Measurements from ENCODE around the gene GPC1.

DNA sequence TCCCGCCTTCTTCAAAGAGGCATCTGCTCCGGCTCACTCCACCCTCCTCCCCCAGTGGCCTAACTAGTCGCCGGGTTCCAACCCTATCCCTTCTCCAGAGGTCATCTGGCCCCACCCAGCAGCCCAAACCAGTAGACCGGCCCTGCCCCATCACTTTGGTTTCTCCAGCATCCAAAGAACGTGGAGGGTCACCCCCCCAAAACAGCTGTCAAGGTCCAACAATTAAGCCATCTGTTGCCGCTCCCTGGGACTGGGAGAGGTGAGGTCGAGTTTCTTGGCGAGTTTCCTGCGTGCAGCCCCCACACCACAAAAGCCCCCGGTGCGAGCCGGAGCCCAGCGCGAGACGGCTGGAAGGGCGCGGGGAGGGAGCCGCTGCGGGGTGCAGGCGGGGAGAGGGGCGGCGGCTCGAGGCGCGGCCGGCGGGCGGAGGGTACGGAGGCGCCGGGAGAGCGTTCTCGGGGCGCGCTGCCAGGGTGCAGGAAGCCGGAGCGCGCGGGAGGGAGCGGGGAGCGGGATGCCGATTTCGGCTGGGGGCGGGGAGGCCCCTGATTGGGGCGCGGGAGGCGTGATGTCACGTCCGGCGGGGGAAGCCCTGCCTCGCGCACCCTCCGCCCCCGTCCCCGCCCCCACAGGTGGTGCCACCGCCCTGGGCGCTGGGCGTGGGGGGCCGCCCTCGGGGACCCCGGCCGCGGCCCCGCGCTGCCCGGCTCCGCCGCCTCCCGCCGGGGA lies 571 bp upstream of the GPC1 start:
- no peak for TF ChIP-seq PAX5 (IDR thresholded peaks at IDR 0.05; ENCODE audit: insufficient read depth, low read length, severe bottlenecking)
- TF ChIP-seq POLR2A (IDR thresholded peaks at IDR 0.05; ENCODE audit: low read depth, low read length), result no peak
- no peak for TF ChIP-seq POLR2AphosphoS5 (IDR thresholded peaks at IDR 0.05; ENCODE audit: low read depth, low read length)
- TF ChIP-seq TAF1 (IDR thresholded peaks at IDR 0.05; ENCODE audit: low read depth, low read length), result no peak
- no peak for TF ChIP-seq POU2F2 (IDR thresholded peaks at IDR 0.05; ENCODE audit: low read depth, low read length)

Data from GM12891 (cell line).